K562 (cell line): ENCODE results near the gene RIPK3.

Source experiments
- CTCF ChIP-seq, 3 experiments: IDR thresholded peaks in 2 of 3; conservative IDR thresholded peaks in 1 of 3; 2 replicates each; pipeline ENCODE4 v1.5.1; 2011 to 2012; ENCODE audit warnings: low read length in 3 of 3, mild to moderate bottlenecking in 3 of 3, control low read depth in 2 of 3, improper control_type of control experiment in 1 of 3, inconsistent platforms in 1 of 3, low read depth in 1 of 3, mixed read lengths in 1 of 3, moderate library complexity in 1 of 3; ENCODE audit not compliant: insufficient read depth in 2 of 3
- KLF1 ChIP-seq: fragments of 450-650 bp; IDR thresholded peaks from 2 replicates; pipeline ENCODE4 v1.6.1; 2016; ENCODE audit warnings: missing genetic modification characterization, missing compliant biosample characterization
- POLR2A ChIP-seq: fragments of 450-650 bp; conservative IDR thresholded peaks from 2 replicates; pipeline ENCODE4 v1.6.1; 2016
- POLR2AphosphoS5 ChIP-seq: IDR thresholded peaks from 2 replicates; pipeline ENCODE4 v1.6.1; 2011; ENCODE audit warnings: mild to moderate bottlenecking, low read depth, low read length, moderate library complexity; ENCODE audit not compliant: control insufficient read depth, insufficient read depth
- ZFX ChIP-seq: sonication (generic); formaldehyde crosslinking; IDR thresholded peaks from 2 replicates; pipeline ENCODE4 v1.8.0; 2022; ENCODE audit warnings: mild to moderate bottlenecking, missing genetic modification reagents, moderate library complexity
- ZNF124 ChIP-seq: sonication (generic); formaldehyde crosslinking; IDR thresholded peaks from 2 replicates; pipeline ENCODE4 v1.8.1; 2022; ENCODE audit warnings: missing genetic modification reagents
- ZNF3 ChIP-seq: fragments of 250-450 bp; sonication (Bioruptor Pico); IDR thresholded peaks from 2 replicates; pipeline ENCODE4 v1.5.0; 2021; ENCODE audit warnings: mild to moderate bottlenecking, moderate library complexity
- ZNF449 ChIP-seq: fragments of 250-450 bp; sonication (Bioruptor Pico); IDR thresholded peaks from 2 replicates; pipeline ENCODE4 v1.8.0; 2022; ENCODE audit warnings: moderate library complexity, mild to moderate bottlenecking, inconsistent platforms

- TF ChIP-seq ZNF449 (no peak), KLF1 (no peak), ZNF3 (no peak), ZFX (no peak), POLR2AphosphoS5 (no peak), CTCF (IDR thresholded peaks at IDR 0.05 in 2 of 3, conservative IDR thresholded peaks at IDR 0.05 in 1 of 3; ENCODE audit: insufficient read depth in 2 of 3, low read depth in 1 of 3, low read length in 3 of 3) (no peak), ZNF124 (no peak), POLR2A (no peak)
Measured at GRCh38 chr14:24363401-24363800, 23.6 kb upstream of the RIPK3 start.
